LNCaP clone FGC (cell line): ENCODE data around the gene SPRR5.

Experiments
- DNase-seq: peaks from one replicate; pipeline ENCODE4 v3.0.0-alpha.2; 2011; ENCODE audit warnings: low read depth
- H3K4me3 ChIP-seq: 2 replicates; pipeline ENCODE4 v1.5.1; 2011; ENCODE audit warnings: mild to moderate bottlenecking, low read depth, low read length, control low read depth
- TF ChIP-seq, protein P1 (sequence below): IDR thresholded peaks from 2 replicates; pipeline ENCODE4 v1.5.1; 2012; ENCODE audit warnings: mild to moderate bottlenecking; ENCODE audit not compliant: control insufficient read depth, insufficient read depth; ENCODE audit errors: extremely low read depth

SPRR5 gene

DNA sequence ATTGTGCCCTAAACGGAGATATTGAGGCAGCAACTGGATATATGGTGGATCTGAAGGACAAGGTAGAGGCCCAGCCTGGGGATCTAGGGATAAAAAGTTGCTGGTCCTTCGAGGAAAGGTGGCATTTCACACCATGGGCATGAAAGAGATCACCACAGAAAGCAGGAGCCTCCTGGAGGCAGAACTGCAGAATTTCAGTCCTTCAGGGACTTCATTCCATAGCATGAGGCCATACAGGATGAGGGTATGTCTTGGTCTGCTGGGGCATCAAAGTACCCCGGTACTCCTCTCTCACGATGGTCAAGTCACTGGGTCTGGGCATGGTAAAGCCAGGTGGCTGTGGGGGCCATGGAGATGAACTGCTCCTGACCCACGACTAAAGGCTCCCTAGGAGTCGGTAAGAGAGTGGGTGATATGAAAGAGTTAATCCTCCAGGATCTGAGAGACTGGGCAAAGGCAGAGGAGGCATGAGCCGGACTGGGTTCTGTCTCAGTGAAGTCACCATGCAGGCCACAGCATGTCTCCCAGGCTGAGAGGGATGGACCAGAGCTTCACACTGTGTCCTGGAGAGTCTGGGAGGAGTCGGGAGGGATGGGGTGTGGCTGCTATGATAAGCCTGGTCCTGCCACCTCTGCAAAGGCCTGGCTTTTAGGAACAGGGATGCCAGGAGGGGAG is 5.8 kb upstream of the SPRR5 start:
- no peak for DNase-seq
- no peak overlapping the region for H3K4me3 ChIP-seq
- TF ChIP-seq, protein P1, sequence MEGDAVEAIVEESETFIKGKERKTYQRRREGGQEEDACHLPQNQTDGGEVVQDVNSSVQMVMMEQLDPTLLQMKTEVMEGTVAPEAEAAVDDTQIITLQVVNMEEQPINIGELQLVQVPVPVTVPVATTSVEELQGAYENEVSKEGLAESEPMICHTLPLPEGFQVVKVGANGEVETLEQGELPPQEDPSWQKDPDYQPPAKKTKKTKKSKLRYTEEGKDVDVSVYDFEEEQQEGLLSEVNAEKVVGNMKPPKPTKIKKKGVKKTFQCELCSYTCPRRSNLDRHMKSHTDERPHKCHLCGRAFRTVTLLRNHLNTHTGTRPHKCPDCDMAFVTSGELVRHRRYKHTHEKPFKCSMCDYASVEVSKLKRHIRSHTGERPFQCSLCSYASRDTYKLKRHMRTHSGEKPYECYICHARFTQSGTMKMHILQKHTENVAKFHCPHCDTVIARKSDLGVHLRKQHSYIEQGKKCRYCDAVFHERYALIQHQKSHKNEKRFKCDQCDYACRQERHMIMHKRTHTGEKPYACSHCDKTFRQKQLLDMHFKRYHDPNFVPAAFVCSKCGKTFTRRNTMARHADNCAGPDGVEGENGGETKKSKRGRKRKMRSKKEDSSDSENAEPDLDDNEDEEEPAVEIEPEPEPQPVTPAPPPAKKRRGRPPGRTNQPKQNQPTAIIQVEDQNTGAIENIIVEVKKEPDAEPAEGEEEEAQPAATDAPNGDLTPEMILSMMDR = no peak

DNA sequence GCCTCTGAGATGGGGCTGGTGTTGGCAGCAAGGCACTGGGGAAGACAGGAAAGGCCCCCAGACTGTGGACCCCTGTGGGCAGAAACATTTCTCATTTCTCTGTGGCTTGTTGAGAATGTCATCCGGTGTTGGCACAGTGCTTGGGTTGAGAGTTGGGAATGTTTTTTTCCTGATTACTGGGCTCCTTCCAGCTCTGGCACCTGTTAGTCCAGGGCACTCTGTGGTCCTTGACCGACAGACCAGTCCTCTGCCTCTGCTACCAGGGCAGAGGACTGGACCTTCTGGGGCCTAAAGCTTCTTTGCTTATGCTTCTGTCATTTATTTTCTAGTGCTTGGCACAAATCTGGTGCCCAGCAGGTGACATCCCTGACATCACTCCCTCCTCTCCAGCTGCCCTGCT is 4.8 kb upstream of the SPRR5 start:
- H3K4me3 ChIP-seq = no peak overlapping the region
- TF ChIP-seq, protein P1 = no peak
- no peak for DNase-seq

DNA sequence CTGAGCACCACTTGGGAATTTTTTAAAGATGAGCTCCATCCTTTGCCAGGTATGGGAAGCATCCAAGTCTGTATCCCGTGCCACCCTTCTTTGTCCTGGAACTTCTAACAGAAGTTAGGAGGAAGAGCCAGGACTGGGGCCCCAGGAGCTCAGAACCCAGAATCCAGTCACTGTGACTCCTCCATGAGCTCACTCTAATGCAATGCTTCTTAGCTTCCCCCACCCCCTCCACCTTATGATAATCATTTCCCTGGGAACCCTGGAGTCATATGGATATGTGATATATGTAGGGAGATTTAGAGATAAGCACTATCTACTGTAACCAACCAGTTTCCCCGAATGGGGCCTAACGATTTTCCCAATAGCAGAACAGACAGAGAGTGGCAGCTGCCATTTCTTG is 758 bp upstream of the SPRR5 start:
- no peak overlapping the region for H3K4me3 ChIP-seq
- TF ChIP-seq, protein P1 = no peak
- DNase-seq = no peak

DNA sequence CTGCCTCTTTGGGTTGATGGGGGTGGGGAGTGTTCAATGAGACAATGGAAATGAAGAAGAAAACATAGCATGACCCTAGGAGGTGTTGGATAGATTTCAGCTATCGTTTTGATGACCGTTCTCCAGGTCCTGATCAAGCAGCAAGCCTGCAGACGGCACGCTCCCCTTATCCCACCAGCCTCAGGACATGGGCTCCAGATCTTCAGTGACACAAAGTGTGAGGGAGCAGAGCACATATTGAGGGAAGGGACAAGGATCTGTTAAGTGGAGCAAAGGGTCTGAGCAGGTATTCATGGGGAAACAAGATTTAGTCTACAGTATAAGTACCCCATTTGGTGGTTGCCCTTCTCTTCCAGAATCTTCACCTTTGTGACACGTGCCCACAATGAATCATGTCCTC is 4.7 kb downstream of the SPRR5 start:
- TF ChIP-seq, protein P1 = no peak
- DNase-seq = no peak
- no peak overlapping the region for H3K4me3 ChIP-seq

DNA sequence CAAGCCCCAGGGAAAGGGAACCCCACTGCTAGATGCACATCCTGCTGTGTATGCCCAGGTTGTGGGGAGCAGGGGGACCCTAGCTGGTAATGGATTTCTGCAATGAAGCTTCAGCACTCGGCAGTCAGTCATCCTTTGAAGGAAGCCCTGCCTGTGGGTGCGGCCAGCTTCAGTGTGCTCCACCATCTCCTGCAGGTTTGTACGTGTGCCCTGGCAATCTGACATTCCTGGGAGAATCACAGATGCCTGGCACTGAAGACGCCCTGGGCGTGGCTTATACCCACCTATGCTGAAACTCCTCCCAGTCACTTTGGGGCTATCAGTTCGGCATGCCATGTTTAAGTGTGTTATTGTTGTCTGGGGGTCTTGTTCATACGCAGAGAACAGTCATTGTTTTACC is 6.8 kb downstream of the SPRR5 start:
- H3K4me3 ChIP-seq = no peak overlapping the region
- DNase-seq = no peak

DNA sequence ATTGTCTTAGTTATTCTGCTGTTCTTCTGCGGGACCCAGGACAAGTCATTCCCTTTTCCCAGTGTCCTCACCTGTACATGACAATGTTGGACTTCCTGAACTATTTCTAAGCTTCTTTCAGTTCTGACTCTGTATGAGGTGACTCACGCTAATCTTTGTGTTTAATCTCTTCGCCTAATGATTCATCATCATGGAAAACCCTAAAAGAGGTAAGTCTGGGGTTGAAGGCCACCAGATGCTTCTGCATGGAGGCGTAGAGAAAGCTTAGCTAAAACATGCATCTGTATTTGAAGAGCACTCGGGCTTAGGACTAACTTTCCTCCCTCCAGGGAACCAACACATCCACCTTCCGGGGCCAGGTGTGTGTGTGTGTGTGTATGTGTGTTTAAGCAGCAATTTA is 7.4 kb downstream of the SPRR5 start:
- no peak for DNase-seq
- no peak overlapping the region for H3K4me3 ChIP-seq
- TF ChIP-seq, protein P1 = no peak

More for the DNA sequence above, 6.8 kb downstream of the SPRR5 start:
- TF ChIP-seq, protein P1 = no peak

DNA sequence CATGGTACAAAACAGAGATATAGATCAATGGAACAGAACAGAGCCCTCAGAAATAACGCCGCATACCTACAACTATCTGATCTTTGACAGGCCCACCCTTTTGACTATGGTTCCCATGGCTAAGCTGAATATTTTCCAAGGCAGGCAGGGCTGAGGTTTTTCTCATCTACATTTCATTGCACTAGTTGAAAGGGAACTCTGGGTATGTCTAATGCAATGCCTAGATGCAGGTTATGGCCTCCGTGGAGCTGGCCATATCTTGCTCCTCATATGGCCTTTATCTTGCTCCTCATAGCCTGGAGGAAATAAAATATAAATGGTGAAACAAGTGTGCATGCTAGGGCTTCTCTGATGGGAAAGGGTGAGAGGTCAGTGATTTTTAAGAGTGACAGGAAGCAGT is 10.6 kb downstream of the SPRR5 start:
- DNase-seq = no peak
- no peak overlapping the region for H3K4me3 ChIP-seq
- TF ChIP-seq, protein P1 = no peak
